Occipital lobe (tissue), 2 donors: Measurements from ENCODE around the gene DUOX1. TPM values are rescaled to one million over a fixed set of nuclear protein-coding genes. Genes with fewer than 3 reads are reported as not detected.

ENCODE experiments used
- DNase-seq: peaks from one replicate; lab custom pipeline; 2025; lab: John Stamatoyannopoulos, UW
- total RNA-seq: library from RNA; depleted of rRNA; stranded (reverse); fragments of >200 nt; gene quantifications from one replicate; pipeline ENCODE4 v1.2.3, GENCODE V29; 2014

The DUOX1 gene
- total RNA-seq, 1 donor from 2014 or later: not detected

DNA sequence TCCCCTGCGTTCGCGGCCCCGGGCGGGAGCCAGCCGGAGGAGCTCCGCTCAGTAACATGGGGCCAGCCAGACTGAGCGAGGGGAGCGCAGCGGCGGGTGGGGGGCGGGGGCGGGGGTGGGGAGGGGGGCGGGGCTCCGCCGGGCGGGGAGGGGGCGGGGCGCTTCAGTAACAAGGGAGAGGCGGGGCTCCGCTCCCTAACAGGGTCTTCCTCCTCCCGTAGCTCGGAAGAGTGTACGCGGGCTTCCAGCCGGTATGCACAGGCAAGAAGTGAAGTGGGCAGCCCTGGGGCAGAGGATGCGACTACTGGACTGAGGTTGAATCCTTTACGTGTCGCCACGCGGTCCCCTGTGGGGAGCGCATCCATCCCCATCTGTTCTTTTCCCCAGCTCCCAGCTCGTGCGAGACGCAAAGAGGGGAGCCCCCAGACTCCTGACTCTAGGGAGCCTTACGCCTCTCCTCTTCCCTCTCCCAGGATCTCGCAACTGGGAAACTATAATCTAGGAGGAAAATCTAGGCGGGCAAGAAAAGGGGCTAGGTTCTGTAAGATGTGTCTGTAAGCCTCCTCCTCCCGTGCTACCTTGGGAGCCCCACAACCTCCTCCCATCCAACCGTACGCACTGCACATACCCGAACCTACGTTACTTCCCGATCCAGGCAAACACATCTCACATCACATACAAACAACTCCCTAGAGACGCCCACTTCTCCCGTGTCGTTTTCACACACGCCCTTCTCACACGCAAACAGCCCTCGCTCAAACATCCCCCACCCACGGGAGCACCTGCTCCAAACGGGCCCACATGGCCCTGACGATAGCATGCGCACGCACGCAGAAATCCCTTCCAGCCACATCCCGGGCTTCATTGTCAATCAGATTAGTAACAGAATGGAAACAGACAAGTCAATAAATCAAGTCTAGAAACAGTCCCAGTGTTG, 58.4 kb downstream of the DUOX1 start, which contains the start of gene SHF:
TSS of gene SHF (minus strand) at position 73 of the 937 bp plus-strand sequence. CDS start at position 58, 15 bp downstream.
- DNase-seq: peak; percentile 37

DNA sequence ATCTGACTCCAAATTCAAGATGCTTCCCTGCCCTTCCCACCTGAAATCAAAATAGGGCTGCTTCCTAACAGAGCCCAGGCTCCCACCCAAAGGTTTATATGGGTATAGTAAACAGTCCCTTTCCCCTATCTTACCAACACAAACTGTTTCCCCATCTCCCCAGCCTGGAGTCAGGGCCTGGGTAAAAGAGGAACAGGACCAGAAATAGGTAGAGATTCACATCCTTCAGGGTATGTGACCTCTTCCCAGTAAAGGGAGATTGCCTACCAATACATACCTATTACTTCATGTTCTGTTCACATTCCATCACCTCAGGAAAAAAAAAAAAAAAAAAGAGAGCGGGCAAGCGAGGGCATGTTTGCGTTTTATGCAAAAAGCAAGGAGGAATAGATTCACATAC, 67.7 kb downstream of the DUOX1 start:
- DNase-seq: no peak

DNA sequence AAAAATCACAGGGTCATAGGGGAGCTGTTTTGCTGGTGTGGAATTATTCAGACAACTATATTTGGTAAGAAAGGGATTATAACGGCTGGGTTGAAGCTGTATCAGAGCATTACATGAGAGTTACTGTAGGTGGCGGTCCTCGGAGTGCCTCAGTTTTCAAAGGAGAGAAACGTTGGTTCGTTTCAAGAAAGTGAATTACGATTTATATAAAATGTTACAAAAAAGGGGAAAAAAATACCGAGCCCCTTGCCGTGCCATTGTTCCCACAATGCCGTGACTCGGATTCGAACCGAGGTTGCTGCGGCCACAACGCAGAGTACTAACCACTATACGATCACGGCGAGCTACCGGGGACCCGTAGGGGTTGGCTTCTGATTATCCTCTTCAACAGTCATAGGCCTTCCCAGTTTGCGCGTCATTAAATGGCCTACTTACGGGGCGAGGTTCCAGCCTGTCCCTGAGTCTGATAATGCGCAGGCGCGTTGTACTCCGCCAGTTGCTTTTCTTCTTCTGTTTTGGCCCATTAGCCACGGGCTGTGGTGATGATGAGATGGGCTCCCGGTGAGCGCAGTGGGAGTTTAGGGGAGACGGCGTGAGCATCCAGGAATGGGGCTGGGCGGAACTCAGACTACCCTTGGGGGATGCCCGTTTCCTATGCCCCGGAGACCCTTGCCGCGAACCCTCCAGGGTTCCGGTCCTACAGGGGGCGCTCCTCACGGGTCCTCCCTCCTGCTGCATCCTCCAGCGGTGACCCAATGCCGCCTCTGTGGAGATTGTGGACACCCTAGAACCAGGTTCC, 68.7 kb downstream of the DUOX1 start:
- DNase-seq: peak; percentile 90

DNA sequence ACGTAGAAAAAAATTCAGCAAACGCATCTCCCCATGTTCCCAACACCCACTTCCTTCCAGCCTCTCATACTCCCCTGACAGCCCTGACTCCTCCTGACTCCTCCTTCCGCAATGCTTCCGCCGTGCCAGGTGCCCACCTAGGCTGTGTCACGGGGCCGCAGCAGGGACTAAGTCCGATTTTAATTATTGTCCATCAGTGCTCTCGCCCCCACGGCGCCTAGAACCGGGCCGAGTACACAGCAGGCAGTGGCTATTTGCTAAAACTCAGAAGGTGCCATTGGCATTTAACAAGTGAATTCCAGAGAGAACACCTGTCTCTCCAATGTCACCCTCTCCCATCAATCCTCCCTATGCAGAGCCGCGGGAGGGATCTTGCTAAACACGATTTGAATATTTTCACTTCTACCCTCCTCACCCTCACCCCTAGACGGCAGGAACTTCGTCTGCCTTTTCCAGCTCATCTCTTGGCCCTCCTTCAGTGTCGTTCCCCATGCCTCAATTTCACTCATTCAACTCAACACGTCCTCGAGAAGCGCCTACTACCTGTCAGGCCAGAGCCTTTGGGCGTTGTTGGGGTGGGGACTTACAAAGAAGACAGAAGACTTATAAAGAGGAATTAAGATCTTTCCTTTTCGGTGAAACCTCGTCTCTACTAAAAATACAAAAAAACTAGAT, 69.5 kb downstream of the DUOX1 start:
- DNase-seq: no peak

DNA sequence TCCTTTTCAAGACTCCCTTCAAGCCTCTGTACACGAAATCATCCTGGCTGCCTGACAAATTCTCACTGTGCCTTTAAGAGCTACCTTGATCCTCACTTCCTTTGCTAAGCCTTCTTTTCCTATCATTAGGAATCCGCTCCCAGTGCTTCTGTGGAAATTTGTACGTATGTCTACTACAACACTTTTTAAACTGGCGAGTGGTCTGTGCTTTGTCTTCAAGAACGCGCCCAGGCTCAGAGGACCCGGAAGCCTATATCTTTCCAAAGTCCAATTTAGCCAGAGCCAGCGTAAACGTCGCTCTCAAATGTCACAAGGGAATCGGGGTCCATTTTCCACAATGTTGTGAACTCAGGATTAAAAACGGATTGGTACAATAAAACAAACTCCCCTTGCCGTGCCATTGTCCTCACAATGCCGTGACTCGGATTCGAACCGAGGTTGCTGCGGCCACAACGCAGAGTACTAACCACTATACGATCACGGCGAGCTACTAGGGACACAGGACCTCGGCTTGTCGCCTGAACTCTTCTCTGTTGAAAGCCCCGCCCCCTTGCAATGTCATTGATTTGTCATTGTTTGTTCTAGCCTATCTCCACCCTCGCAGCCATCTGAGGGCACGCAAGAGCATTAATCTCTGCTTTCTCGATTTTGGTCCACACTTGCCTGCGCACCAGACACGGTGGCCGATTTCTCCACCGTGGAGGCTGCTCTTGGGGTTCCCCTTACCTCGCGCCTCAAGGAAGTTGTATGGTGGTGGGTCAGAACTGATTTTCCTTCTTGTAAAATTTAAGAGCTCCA, 70.4 kb downstream of the DUOX1 start:
- peak; percentile 94 for DNase-seq

DNA sequence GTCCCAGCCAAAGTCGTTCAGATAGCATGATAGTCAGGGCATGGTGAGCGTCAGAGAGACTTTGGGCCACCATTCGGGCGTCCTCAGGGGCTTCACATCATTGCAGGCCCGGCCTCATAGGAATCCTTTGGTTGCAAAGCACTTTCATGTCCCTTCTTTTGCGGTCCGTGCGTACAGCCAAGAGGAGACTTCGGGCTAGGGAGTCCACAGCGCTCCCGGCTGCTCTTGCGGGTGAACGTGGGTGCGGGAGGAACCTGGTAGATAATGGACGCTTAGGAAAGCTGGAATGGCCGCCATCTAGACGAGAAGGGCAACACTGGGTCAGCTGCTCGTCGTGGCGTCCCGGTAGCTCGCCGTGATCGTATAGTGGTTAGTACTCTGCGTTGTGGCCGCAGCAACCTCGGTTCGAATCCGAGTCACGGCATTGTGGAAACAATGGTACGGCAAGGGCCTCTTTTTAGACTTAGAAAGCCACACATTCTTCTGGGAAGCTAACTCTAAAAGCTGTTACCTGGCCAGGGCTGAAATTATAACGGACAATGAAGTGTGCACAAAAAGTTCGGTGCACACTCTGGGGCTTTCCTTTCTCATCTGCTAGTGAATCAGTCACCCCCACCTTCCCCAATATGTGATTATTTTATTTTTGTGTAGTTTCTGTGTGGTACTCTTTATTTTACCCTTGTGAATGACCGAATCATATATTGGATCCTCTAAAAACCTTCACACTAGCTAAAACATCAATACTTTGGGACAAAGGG, 71.2 kb downstream of the DUOX1 start:
- DNase-seq: peak; percentile 77

DNA sequence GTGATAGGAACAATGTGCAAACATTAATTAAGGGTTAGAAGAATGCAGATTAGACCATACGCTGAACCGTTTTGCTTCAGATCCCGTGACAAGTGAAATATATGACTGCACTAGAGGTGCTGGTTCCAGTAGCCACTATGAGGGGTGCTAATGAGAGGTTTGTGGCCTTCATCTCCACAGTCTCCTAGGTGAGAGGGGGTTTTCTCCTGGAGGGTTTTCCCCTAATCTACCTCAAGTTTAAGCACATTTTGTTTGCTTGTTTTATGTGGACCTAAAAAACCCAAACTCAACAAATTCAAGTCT, 71.7 kb downstream of the DUOX1 start:
- no peak for DNase-seq

DNA sequence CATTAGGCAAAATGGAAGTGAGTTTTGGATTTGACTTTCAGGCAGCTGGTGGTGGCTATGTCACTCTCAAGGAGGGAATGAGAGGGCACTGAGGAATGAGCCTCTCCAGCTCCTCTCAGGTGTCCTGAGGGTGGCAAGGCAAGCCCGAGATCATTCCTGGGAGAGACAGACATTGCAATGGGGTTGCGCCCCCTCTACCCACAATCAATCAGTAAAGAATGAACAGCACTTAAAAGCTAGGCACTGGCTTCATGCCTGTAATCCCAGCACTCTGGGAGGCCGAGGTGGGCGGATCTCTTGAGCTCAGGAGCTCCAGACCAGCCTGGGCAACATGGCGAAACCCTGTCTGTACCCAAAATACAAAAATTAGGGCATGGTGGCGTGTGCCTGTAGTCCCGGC, 72.1 kb downstream of the DUOX1 start:
- DNase-seq: no peak

DNA sequence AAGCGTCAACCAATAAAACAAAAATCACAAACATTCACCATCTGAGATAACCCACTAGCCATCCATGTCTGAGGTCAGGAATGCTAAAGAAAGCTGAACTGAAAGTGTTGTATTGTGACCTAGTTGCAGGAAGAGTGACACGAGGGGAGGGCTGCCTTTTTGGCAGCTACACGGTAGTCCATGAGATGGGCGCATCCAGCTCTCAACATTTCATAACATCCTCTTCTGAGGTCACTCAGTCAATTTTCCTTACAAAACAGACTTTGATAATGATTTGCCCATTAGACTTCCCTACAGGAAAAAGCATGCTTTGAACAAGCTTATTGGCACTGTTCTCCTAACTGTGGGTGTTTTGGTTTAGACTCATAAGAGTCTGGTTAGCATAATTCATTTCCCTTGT, 73.4 kb downstream of the DUOX1 start:
- no peak for DNase-seq

DNA sequence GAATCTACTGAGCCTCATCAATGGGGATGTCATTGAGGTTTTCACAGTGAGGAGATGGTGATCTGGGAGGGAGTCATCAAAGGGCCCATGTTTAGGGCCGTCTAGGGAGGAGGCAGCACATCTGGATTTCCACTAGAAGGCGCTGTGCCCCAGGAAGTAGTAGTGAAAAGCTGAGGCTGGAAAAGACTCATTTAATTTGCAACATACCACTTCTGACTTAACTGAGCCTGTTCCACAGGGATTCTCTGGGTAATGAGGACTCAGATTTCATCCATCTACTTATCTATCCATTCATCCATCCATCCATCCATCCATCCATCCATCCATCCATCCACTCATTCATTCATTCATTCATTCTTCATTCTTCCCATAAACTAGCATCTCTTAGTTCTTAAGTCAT, 75.4 kb downstream of the DUOX1 start:
- DNase-seq: no peak

DNA sequence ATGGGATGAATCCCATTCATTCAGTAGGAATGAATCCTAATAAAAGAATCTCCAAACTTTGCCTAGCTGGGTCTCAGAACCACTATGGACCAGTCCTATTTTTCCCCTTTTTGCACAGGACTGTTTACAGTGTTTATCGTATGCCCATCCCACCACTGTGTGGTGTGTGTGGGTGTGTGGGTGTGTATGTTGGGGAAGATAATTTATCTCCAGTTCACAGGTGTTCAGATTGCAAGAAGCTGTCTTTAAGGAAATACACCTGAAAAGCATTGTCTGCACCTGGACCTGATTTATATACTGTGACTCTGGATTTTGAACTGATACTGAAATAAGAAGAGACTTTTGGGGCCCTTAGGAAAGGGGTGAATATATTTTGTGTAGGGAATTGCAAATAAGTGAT, 82.7 kb downstream of the DUOX1 start:
- DNase-seq: no peak

Other genes with a start within 250 kb of the DUOX1 start
- not detected for gene TERB2, start 173.3 kb upstream of the DUOX1 start, total RNA-seq
- gene SORD, start 106.8 kb upstream of the DUOX1 start, total RNA-seq: 5.1 TPM
- gene DUOX2, start 15.8 kb upstream of the DUOX1 start, total RNA-seq: not detected
- not detected for gene DUOXA2, start 15.7 kb upstream of the DUOX1 start, total RNA-seq
- gene DUOXA1, start 115 bp upstream of the DUOX1 start, total RNA-seq: 0.31 TPM
- gene SHF, start 58.0 kb downstream of the DUOX1 start, total RNA-seq: 54.9 TPM
- gene SLC28A2, start 122.2 kb downstream of the DUOX1 start, total RNA-seq: not detected
- gene GATM, start 248.6 kb downstream of the DUOX1 start, total RNA-seq: 150 TPM